Measurements from ENCODE around the gene HTD2. TPM values are rescaled to one million over a fixed set of nuclear protein-coding genes. Genes with fewer than 3 reads are reported as not detected.
"Not testable (repeated sequence)": the region's sequence is repeated elsewhere in the genome, so short reads cannot be mapped to it uniquely, and the experiment has no call there.

Gene HTD2
- total RNA-seq, 1 experiment from 2014 or later, result 10.1 TPM

GRCh38 chr3:58260733-58261132, 45.6 kb upstream of the HTD2 start:
- Mint-ChIP-seq H3K36me3 (ENCODE audit: insufficient read depth, unreplicated experiment) (peaks cover 18% of the 10 kb centered on the region), H3K27me3 (ENCODE audit: insufficient read depth, unreplicated experiment) (no peaks in the 10 kb centered on the region), H3K9me3 (ENCODE audit: unreplicated experiment) (no peaks in the 10 kb centered on the region), H3K4me3 (ENCODE audit: unreplicated experiment) (no peak overlapping the region), H3K27ac (ENCODE audit: low read depth, unreplicated experiment) (no peak overlapping the region), H3K4me1 (ENCODE audit: insufficient read depth, unreplicated experiment) (peaks cover 5% of the 10 kb centered on the region)
- ChIA-PET CTCF (interaction anchor here (0.6 to 1.5 kb wide), 2 partner anchors 44 to 134 kb away, joined by 3 to 4 read pairs; no protein-coding TSS in a partner anchor), POLR2A (interaction anchor here (0.7 to 1.0 kb wide), 2 partner anchors 11 to 13 kb away, joined by 3 read pairs; no protein-coding TSS in a partner anchor)
- intact Hi-C loops (cut with micrococcal nuclease), result no loop called here
- peak; percentile 22 for DNase-seq (ENCODE audit: unreplicated experiment)
- no peak for TF ChIP-seq CTCF (IDR thresholded peaks at IDR 0.05; ENCODE audit: unreplicated experiment)
- no TSS peak for BruUV-seq (replicated peaks)

GRCh38 chr3:58261954-58262666, 44.2 kb upstream of the HTD2 start:
- Mint-ChIP-seq H3K9me3 (ENCODE audit: unreplicated experiment) (no peaks in the 10 kb centered on the region), H3K36me3 (ENCODE audit: insufficient read depth, unreplicated experiment) (peaks cover 7% of the 10 kb centered on the region), H3K27ac (ENCODE audit: low read depth, unreplicated experiment) (no peak overlapping the region), H3K4me1 (ENCODE audit: insufficient read depth, unreplicated experiment) (no peaks in the 10 kb centered on the region), H3K4me3 (ENCODE audit: unreplicated experiment) (no peak overlapping the region), H3K27me3 (ENCODE audit: insufficient read depth, unreplicated experiment) (no peaks in the 10 kb centered on the region)
- ChIA-PET POLR2A (interaction anchor here (1.4 kb wide), 1 partner anchor 11 kb away, joined by 4 read pairs; no protein-coding TSS in a partner anchor), CTCF (no interaction called here)
- no peak for TF ChIP-seq CTCF (IDR thresholded peaks at IDR 0.05; ENCODE audit: unreplicated experiment)
- intact Hi-C loops (cut with micrococcal nuclease), result no loop called here
- DNase-seq (ENCODE audit: unreplicated experiment), result no peak
- no TSS peak for BruUV-seq (replicated peaks)

- Mint-ChIP-seq H3K4me3 (ENCODE audit: unreplicated experiment) (no peak overlapping the region), H3K27ac (ENCODE audit: low read depth, unreplicated experiment) (no peak overlapping the region), H3K27me3 (ENCODE audit: insufficient read depth, unreplicated experiment) (no peaks in the 10 kb centered on the region), H3K9me3 (ENCODE audit: unreplicated experiment) (no peaks in the 10 kb centered on the region), H3K4me1 (ENCODE audit: insufficient read depth, unreplicated experiment) (peaks cover 6% of the 10 kb centered on the region), H3K36me3 (ENCODE audit: insufficient read depth, unreplicated experiment) (peaks cover 5% of the 10 kb centered on the region)
- DNase-seq (ENCODE audit: unreplicated experiment), result no peak
- intact Hi-C loops (cut with micrococcal nuclease), result no loop called here
- POLR2A ChIA-PET, result interaction anchor here (0.9 kb wide), 1 partner anchor 33 kb away, joined by 3 read pairs; no protein-coding TSS in a partner anchor
- TF ChIP-seq CTCF (IDR thresholded peaks at IDR 0.05; ENCODE audit: unreplicated experiment), result no peak
- BruUV-seq (replicated peaks), result no TSS peak
- CTCF ChIA-PET, result interaction anchor here (1.2 kb wide), 1 partner anchor 36 kb away, joined by 3 read pairs; no protein-coding TSS in a partner anchor
These were observed 39.7 kb upstream of the HTD2 start for GRCh38 chr3:58266577-58266976.

- intact Hi-C loops (cut with micrococcal nuclease); H3K36me3 Mint-ChIP-seq (ENCODE audit: insufficient read depth, unreplicated experiment); H3K27me3 Mint-ChIP-seq (ENCODE audit: insufficient read depth, unreplicated experiment); H3K27ac Mint-ChIP-seq (ENCODE audit: low read depth, unreplicated experiment); DNase-seq (ENCODE audit: unreplicated experiment); POLR2A ChIA-PET; H3K4me3 Mint-ChIP-seq (ENCODE audit: unreplicated experiment); CTCF ChIA-PET; BruUV-seq (replicated peaks); H3K9me3 Mint-ChIP-seq (ENCODE audit: unreplicated experiment): not testable (repeated sequence)
- H3K4me1 Mint-ChIP-seq (ENCODE audit: insufficient read depth, unreplicated experiment), result peaks cover 14% of the 10 kb centered on the region
These were observed 38.8 kb upstream of the HTD2 start for GRCh38 chr3:58267543-58267942.
